ENCODE measurements around the gene WNT7A. TPM values are rescaled to one million over a fixed set of nuclear protein-coding genes. Genes with fewer than 3 reads are reported as not detected.

Gene WNT7A
- total RNA-seq, 1 experiment from 2014 or later, result 0.34 TPM

DNA sequence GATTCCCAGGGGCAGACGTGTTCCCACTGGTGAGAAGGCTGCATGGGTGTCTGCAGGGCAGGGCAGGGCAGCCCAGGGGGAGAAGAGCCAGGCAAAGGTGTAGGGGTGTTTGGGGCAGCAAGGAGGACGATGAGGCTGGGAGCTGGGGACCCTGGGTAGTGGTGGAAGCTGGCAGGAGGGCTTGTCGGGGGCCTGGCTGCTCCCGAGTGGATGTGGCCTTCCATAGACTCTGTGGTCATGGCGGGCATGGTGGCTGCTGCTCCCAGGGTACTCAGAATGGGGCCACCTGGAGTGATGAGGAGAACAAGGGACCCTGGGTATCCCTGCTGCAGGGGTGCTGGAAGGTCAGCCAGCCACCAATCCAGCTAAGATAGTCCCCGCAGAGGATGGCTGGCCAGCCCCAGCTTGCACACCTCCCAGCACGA, 107.5 kb downstream of the WNT7A start:
- intact Hi-C loops (cut with micrococcal nuclease), result no loop called here
- no peaks in the 10 kb centered on the region for H3K9me3 ChIP-seq (ENCODE audit: control insufficient read depth in 1 of 2, insufficient read depth in 1 of 2, low read depth in 1 of 2, low read length in 2 of 2)
- no peak overlapping the region for H3K9ac ChIP-seq (ENCODE audit: low read length)
- H3K4me1 ChIP-seq (ENCODE audit: control insufficient read depth in 1 of 2, insufficient read depth in 2 of 2, low read length in 2 of 2), result no peaks in the 10 kb centered on the region
- ATAC-seq (no peak), DNase-seq (ENCODE audit: low read depth, low spot score) (no peak)
- no peaks in the 10 kb centered on the region for H4K20me1 ChIP-seq (ENCODE audit: insufficient read depth)
- H3K27ac ChIP-seq (ENCODE audit: low read depth, low read length), result no peak overlapping the region
- ChIA-PET CTCF (no interaction called here), RAD21 (ENCODE audit: low non-redundant PET in 1 of 2, low total read pairs in 2 of 2, uncharacterized antibody in 2 of 2, unreplicated experiment in 2 of 2) (no interaction called here), POLR2A (no interaction called here)
- TF ChIP-seq EGR1 (IDR thresholded peaks at IDR 0.05; ENCODE audit: low read depth), result no peak
- no peak for TF ChIP-seq SP1 (IDR thresholded peaks at IDR 0.05; ENCODE audit: low read depth)
- TF ChIP-seq, protein P1, sequence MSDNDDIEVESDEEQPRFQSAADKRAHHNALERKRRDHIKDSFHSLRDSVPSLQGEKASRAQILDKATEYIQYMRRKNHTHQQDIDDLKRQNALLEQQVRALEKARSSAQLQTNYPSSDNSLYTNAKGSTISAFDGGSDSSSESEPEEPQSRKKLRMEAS (IDR thresholded peaks at IDR 0.05), result no peak
- no peak for TF ChIP-seq CBX3 (IDR thresholded peaks at IDR 0.05; ENCODE audit: low read depth)
- TF ChIP-seq, protein P2, sequence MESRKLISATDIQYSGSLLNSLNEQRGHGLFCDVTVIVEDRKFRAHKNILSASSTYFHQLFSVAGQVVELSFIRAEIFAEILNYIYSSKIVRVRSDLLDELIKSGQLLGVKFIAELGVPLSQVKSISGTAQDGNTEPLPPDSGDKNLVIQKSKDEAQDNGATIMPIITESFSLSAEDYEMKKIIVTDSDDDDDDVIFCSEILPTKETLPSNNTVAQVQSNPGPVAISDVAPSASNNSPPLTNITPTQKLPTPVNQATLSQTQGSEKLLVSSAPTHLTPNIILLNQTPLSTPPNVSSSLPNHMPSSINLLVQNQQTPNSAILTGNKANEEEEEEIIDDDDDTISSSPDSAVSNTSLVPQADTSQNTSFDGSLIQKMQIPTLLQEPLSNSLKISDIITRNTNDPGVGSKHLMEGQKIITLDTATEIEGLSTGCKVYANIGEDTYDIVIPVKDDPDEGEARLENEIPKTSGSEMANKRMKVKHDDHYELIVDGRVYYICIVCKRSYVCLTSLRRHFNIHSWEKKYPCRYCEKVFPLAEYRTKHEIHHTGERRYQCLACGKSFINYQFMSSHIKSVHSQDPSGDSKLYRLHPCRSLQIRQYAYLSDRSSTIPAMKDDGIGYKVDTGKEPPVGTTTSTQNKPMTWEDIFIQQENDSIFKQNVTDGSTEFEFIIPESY (IDR thresholded peaks at IDR 0.05; ENCODE audit: extremely low read depth, insufficient replicate concordance, low read length), result no peak
- H3K4me2 ChIP-seq (ENCODE audit: low read length), result no peak overlapping the region
- no peaks in the 10 kb centered on the region for H3K27me3 ChIP-seq (ENCODE audit: insufficient read depth, low read length)
- no peak overlapping the region for H3K4me3 ChIP-seq (replicated peaks in 1 of 2; ENCODE audit: low read depth in 1 of 2, low read length in 2 of 2)
- H3K9me2 ChIP-seq (ENCODE audit: insufficient read depth), result no peaks in the 10 kb centered on the region
- H3K36me3 ChIP-seq (ENCODE audit: control insufficient read depth in 1 of 2, insufficient read depth in 2 of 2, low read length in 2 of 2), result no peaks in the 10 kb centered on the region
- no peaks in the 10 kb centered on the region for H3K79me2 ChIP-seq (ENCODE audit: insufficient read depth, low read length)
- no TSS peak for BruUV-seq (replicated peaks)
- no peak overlapping the region for H2AFZ ChIP-seq (ENCODE audit: low read depth, low read length, poor library complexity, severe bottlenecking)

DNA sequence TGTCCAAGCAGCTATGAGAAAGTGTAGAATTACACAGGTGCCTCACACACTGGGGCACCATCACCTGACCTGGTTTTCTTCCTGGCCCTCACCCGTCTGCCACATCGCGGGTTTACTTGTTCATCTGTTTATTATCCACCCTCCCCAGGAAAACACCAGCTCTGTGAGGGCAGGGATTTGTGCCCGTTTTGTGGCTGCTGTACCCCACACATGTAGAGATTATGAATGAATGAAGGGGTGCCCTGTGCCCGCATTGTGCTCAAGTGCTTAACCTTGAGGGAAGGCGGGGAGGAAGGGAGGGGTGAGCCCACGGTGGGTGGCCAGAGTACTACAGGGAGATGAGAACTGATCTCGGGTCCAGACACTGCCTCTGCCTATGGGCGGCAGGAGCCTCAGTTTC, 108.4 kb downstream of the WNT7A start:
- H3K27ac ChIP-seq (ENCODE audit: low read depth, low read length), result no peak overlapping the region
- no peaks in the 10 kb centered on the region for H3K9me3 ChIP-seq (ENCODE audit: control insufficient read depth in 1 of 2, insufficient read depth in 1 of 2, low read depth in 1 of 2, low read length in 2 of 2)
- RAD21 ChIA-PET (ENCODE audit: low non-redundant PET in 1 of 2, low total read pairs in 2 of 2, uncharacterized antibody in 2 of 2, unreplicated experiment in 2 of 2), result no interaction called here
- no peak overlapping the region for H3K9ac ChIP-seq (ENCODE audit: low read length)
- no peaks in the 10 kb centered on the region for H3K36me3 ChIP-seq (ENCODE audit: control insufficient read depth in 1 of 2, insufficient read depth in 2 of 2, low read length in 2 of 2)
- POLR2A ChIA-PET, result no interaction called here
- no peaks in the 10 kb centered on the region for H3K27me3 ChIP-seq (ENCODE audit: insufficient read depth, low read length)
- no peak for TF ChIP-seq CBX3 (IDR thresholded peaks at IDR 0.05; ENCODE audit: low read depth)
- no peak for TF ChIP-seq POLR2AphosphoS5 (IDR thresholded peaks at IDR 0.05; ENCODE audit: low read depth, low read length)
- TF ChIP-seq, protein P3, sequence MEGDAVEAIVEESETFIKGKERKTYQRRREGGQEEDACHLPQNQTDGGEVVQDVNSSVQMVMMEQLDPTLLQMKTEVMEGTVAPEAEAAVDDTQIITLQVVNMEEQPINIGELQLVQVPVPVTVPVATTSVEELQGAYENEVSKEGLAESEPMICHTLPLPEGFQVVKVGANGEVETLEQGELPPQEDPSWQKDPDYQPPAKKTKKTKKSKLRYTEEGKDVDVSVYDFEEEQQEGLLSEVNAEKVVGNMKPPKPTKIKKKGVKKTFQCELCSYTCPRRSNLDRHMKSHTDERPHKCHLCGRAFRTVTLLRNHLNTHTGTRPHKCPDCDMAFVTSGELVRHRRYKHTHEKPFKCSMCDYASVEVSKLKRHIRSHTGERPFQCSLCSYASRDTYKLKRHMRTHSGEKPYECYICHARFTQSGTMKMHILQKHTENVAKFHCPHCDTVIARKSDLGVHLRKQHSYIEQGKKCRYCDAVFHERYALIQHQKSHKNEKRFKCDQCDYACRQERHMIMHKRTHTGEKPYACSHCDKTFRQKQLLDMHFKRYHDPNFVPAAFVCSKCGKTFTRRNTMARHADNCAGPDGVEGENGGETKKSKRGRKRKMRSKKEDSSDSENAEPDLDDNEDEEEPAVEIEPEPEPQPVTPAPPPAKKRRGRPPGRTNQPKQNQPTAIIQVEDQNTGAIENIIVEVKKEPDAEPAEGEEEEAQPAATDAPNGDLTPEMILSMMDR (IDR thresholded peaks at IDR 0.05 in 2 of 3, conservative IDR thresholded peaks at IDR 0.05 in 1 of 3; ENCODE audit: borderline replicate concordance in 1 of 3, insufficient read depth in 1 of 3, low read depth in 2 of 3, low read length in 2 of 3), result no peak
- no peak for TF ChIP-seq SRF (IDR thresholded peaks at IDR 0.05; ENCODE audit: low read depth)
- TF ChIP-seq ZNF274 (IDR thresholded peaks at IDR 0.05; ENCODE audit: low read depth, low read length), result no peak
- no peak for TF ChIP-seq FOSL1 (IDR thresholded peaks at IDR 0.05; ENCODE audit: low read depth)
- no peak for TF ChIP-seq SIN3A (IDR thresholded peaks at IDR 0.05; ENCODE audit: low read depth)
- no peak for TF ChIP-seq JUND (IDR thresholded peaks at IDR 0.05)
- TF ChIP-seq SP1 (IDR thresholded peaks at IDR 0.05; ENCODE audit: low read depth), result no peak
- CTCF ChIA-PET, result no interaction called here
- no peak overlapping the region for H2AFZ ChIP-seq (ENCODE audit: low read depth, low read length, poor library complexity, severe bottlenecking)
- H3K9me2 ChIP-seq (ENCODE audit: insufficient read depth), result no peaks in the 10 kb centered on the region
- no TSS peak for BruUV-seq (replicated peaks)
- H3K4me3 ChIP-seq (replicated peaks in 1 of 2; ENCODE audit: low read depth in 1 of 2, low read length in 2 of 2), result no peak overlapping the region
- ATAC-seq (no peak), DNase-seq (ENCODE audit: low read depth, low spot score) (no peak)
- no peaks in the 10 kb centered on the region for H4K20me1 ChIP-seq (ENCODE audit: insufficient read depth)
- no peaks in the 10 kb centered on the region for H3K79me2 ChIP-seq (ENCODE audit: insufficient read depth, low read length)
- intact Hi-C loops (cut with micrococcal nuclease), result no loop called here
- H3K4me1 ChIP-seq (ENCODE audit: control insufficient read depth in 1 of 2, insufficient read depth in 2 of 2, low read length in 2 of 2), result no peaks in the 10 kb centered on the region
- H3K4me2 ChIP-seq (ENCODE audit: low read length), result no peak overlapping the region
